ENCODE data around the gene UBE2D3. TPM values are rescaled to one million over a fixed set of nuclear protein-coding genes. Genes with fewer than 3 reads are reported as not detected.

Gene UBE2D3
- total RNA-seq, 6 experiments from 2014 or later: 325 to 396 (median 359) TPM

DNA sequence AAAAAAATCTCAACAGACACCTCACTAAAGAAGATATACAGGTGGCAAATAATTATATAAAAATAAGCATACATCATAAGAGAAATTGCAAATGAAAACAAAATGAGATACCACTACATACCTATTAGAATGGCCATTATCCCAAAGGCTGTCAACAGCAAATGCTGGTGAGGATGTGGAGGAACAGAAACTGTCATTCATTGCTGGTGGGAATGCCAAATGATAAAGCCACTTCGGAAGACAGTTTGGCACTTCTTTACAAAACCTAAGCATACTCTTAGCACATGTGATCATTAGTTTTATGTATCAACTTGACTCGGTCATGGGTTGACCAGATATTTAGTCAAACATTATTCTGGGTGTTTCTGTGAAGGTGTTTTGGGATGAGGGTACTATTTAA, 53.1 kb downstream of the UBE2D3 start:
- Mint-ChIP-seq H3K27ac (no peak overlapping the region), H3K9me3 (no peaks in the 10 kb centered on the region), H3K4me3 (no peak overlapping the region), H3K27me3 (ENCODE audit: insufficient read depth) (no peaks in the 10 kb centered on the region), H3K36me3 (ENCODE audit: low read depth) (no peaks in the 10 kb centered on the region), H3K4me1 (ENCODE audit: low read depth) (no peaks in the 10 kb centered on the region)
- TF ChIP-seq CTCF (IDR thresholded peaks at IDR 0.05): no peak
- DNase-seq: no peak

- no peak for DNase-seq
- Mint-ChIP-seq H3K4me3 (no peak overlapping the region), H3K9me3 (no peaks in the 10 kb centered on the region), H3K27ac (no peak overlapping the region), H3K4me1 (ENCODE audit: low read depth) (no peaks in the 10 kb centered on the region), H3K27me3 (ENCODE audit: insufficient read depth) (no peaks in the 10 kb centered on the region), H3K36me3 (ENCODE audit: low read depth) (no peaks in the 10 kb centered on the region)
- TF ChIP-seq CTCF (IDR thresholded peaks at IDR 0.05): no peak
Observed at GRCh38 chr4:102772738-102773340, 54.5 kb downstream of the UBE2D3 start.

DNA sequence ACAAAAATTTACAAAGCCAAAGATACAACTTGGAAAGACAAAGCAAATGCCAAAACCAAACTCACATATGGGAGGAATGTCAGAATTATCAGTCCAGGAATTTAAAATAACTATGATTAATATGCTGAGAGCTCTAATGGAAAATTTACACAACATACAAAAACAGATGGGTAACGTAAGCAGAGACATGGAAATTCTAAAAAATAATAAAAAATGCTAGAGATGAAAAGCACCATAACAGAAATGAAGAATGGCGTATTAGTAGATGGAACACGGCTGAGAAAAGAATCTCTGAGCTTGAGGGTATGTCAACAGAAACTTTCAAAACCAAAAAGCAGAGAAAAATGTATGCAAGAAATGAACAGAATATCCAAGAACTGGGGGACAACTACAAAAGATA, 62.5 kb downstream of the UBE2D3 start:
- H3K27ac Mint-ChIP-seq: no peak overlapping the region
- no peaks in the 10 kb centered on the region for H3K27me3 Mint-ChIP-seq (ENCODE audit: insufficient read depth)

DNA sequence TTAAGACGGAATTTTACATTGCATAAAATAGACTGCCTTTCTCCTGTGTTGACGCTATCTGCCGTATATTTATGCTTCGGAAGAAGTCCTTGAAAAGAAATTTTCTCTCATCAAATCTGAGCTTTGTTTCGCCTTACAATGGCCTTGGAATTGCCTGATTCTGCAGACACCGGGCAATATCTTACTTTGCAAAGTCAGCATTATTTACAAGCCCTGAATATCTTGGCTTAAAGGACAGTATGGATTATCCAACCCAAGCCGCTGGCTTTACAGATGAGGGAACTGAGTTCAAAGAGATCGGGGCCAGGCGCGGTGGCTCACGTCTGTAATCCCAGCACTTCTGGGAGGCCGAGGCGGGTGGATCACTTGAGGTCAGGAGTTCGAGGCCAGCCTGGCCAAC, 65.4 kb downstream of the UBE2D3 start:
- no peak for DNase-seq
- no peak for TF ChIP-seq CTCF (IDR thresholded peaks at IDR 0.05)
- H3K9me3 Mint-ChIP-seq: no peaks in the 10 kb centered on the region
- no peaks in the 10 kb centered on the region for H3K27me3 Mint-ChIP-seq (ENCODE audit: insufficient read depth)
- H3K36me3 Mint-ChIP-seq (ENCODE audit: low read depth): peaks cover 5% of the 10 kb centered on the region; the same call in 1 of the 2 replicates
- H3K4me1 Mint-ChIP-seq (ENCODE audit: low read depth): peaks cover 39% of the 10 kb centered on the region
- no peak overlapping the region for H3K27ac Mint-ChIP-seq
- H3K4me3 Mint-ChIP-seq: peak overlapping the region; percentile 92; the same call in 1 of the 2 replicates

More for the DNA sequence above, 62.5 kb downstream of the UBE2D3 start:
- Mint-ChIP-seq H3K9me3 (no peaks in the 10 kb centered on the region), H3K4me1 (ENCODE audit: low read depth) (peaks cover 11% of the 10 kb centered on the region), H3K4me3 (no peak overlapping the region), H3K36me3 (ENCODE audit: low read depth) (no peaks in the 10 kb centered on the region)
- no peak for TF ChIP-seq CTCF (IDR thresholded peaks at IDR 0.05)
- DNase-seq: no peak

- peak overlapping the region; percentile 92 for H3K4me3 Mint-ChIP-seq
- DNase-seq: no peak
- no peaks in the 10 kb centered on the region for H3K27me3 Mint-ChIP-seq (ENCODE audit: insufficient read depth)
- H3K9me3 Mint-ChIP-seq: no peaks in the 10 kb centered on the region
- peak overlapping the region; percentile 42; the same call in 1 of the 2 replicates for H3K27ac Mint-ChIP-seq
- no peak for TF ChIP-seq CTCF (IDR thresholded peaks at IDR 0.05)
- H3K4me1 Mint-ChIP-seq (ENCODE audit: low read depth): peaks cover 39% of the 10 kb centered on the region
- H3K36me3 Mint-ChIP-seq (ENCODE audit: low read depth): peaks cover 7% of the 10 kb centered on the region; the same call in 1 of the 2 replicates
Observed at GRCh38 chr4:102761296-102761701, 66.1 kb downstream of the UBE2D3 start.
